HepG2 (cell line): ENCODE results near the gene CADPS.

Experiments
- CHCHD3 ChIP-seq: sonication (generic); formaldehyde crosslinking; IDR thresholded peaks from 2 replicates; pipeline ENCODE4 v1.8.0; 2022; ENCODE audit warnings: mild to moderate bottlenecking, missing genetic modification reagents, moderate library complexity
- CTCF ChIP-seq: sonication (generic); formaldehyde crosslinking; IDR thresholded peaks from 2 replicates; pipeline ENCODE4 v1.5.0; 2020; ENCODE audit warnings: mild to moderate bottlenecking, missing genetic modification reagents, moderate library complexity
- ETS1 ChIP-seq: sonication (generic); formaldehyde crosslinking; IDR thresholded peaks from 2 replicates; pipeline ENCODE4 v1.4.0; 2020; ENCODE audit warnings: missing genetic modification reagents
- FOXK2 ChIP-seq: fragments of 450-650 bp; IDR thresholded peaks from 2 replicates; pipeline ENCODE4 v1.6.1; 2016
- HDAC2 ChIP-seq: sonication (generic); formaldehyde crosslinking; IDR thresholded peaks from 2 replicates; pipeline ENCODE4 v1.4.0; 2020; ENCODE audit warnings: missing genetic modification reagents
- KDM3A ChIP-seq: IDR thresholded peaks from 2 replicates; pipeline ENCODE4 v1.6.1; 2018; ENCODE audit warnings: low read depth, missing compliant biosample characterization
- NFE2L1 ChIP-seq: sonication (generic); formaldehyde crosslinking; IDR thresholded peaks from 2 replicates; pipeline ENCODE4 v1.4.0; 2020; ENCODE audit warnings: missing genetic modification reagents, mild to moderate bottlenecking, borderline replicate concordance
- NR1H2 ChIP-seq: sonication (generic); formaldehyde crosslinking; IDR thresholded peaks from 2 replicates; pipeline ENCODE4 v1.8.1; 2022; ENCODE audit warnings: low read depth, missing genetic modification reagents, borderline replicate concordance
- PAF1 ChIP-seq: IDR thresholded peaks from 2 replicates; pipeline ENCODE4 v1.6.1; 2016; ENCODE audit warnings: missing genetic modification reagents, missing compliant biosample characterization
- SAFB2 ChIP-seq: sonication (generic); formaldehyde crosslinking; IDR thresholded peaks from 2 replicates; pipeline ENCODE4 v1.5.1; 2020; ENCODE audit warnings: missing genetic modification reagents, low read depth, mild to moderate bottlenecking, borderline replicate concordance
- SRF ChIP-seq: IDR thresholded peaks from 2 replicates; pipeline ENCODE4 v1.6.1; 2011; ENCODE audit warnings: mild to moderate bottlenecking, low read depth, low read length, moderate library complexity
- ZNF224 ChIP-seq: sonication (generic); formaldehyde crosslinking; IDR thresholded peaks from 2 replicates; pipeline ENCODE4 v1.5.0; 2020; ENCODE audit warnings: mild to moderate bottlenecking, missing genetic modification reagents
- ZNF335 ChIP-seq: sonication (generic); formaldehyde crosslinking; IDR thresholded peaks from 2 replicates; pipeline ENCODE4 v1.4.0; 2020; ENCODE audit warnings: missing genetic modification reagents
- TF ChIP-seq, protein P1 (sequence below): sonication (generic); formaldehyde crosslinking; IDR thresholded peaks from 2 replicates; pipeline ENCODE4 v1.4.0; 2020; ENCODE audit warnings: mild to moderate bottlenecking, missing genetic modification reagents, borderline replicate concordance

DNA sequence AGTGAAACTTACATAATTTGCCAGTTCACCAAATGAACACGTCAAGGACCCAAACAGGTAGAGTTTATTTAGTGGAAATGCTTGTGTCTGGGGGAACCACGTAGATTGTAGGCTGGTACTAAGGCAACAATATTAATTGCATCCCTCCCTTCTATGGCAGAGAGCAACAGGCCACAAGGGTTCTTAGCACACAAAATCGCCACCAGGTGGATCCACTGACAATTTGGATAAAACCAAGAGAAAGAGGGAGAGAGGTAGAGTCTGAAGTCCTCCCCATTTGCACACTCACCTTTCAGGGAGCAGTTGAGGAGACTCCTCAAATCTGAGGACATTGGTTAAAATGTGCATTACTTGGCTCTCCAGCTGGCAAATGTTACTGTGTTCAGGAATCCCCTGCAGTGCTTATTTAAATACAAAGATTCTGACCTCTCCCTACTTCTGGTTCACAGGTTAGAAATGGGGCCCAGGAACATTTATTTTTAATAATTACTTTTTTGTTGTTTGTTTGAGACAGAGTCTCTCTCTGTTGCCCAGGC, 320.9 kb downstream of the CADPS start:
- TF ChIP-seq ZNF335 (CRISPR knock-in tag) (no peak), NFE2L1 (CRISPR knock-in tag) (no peak), KDM3A (CRISPR knock-in tag) (no peak), NR1H2 (no peak), FOXK2 (no peak), HDAC2 (CRISPR knock-in tag) (no peak), SAFB2 (CRISPR knock-in tag) (no peak), PAF1 (CRISPR knock-in tag) (no peak), ETS1 (CRISPR knock-in tag) (no peak), SRF (no peak), ZNF224 (CRISPR knock-in tag) (no peak), CTCF (CRISPR knock-in tag) (no peak), CHCHD3 (CRISPR knock-in tag) (no peak)
- TF ChIP-seq, protein P1, sequence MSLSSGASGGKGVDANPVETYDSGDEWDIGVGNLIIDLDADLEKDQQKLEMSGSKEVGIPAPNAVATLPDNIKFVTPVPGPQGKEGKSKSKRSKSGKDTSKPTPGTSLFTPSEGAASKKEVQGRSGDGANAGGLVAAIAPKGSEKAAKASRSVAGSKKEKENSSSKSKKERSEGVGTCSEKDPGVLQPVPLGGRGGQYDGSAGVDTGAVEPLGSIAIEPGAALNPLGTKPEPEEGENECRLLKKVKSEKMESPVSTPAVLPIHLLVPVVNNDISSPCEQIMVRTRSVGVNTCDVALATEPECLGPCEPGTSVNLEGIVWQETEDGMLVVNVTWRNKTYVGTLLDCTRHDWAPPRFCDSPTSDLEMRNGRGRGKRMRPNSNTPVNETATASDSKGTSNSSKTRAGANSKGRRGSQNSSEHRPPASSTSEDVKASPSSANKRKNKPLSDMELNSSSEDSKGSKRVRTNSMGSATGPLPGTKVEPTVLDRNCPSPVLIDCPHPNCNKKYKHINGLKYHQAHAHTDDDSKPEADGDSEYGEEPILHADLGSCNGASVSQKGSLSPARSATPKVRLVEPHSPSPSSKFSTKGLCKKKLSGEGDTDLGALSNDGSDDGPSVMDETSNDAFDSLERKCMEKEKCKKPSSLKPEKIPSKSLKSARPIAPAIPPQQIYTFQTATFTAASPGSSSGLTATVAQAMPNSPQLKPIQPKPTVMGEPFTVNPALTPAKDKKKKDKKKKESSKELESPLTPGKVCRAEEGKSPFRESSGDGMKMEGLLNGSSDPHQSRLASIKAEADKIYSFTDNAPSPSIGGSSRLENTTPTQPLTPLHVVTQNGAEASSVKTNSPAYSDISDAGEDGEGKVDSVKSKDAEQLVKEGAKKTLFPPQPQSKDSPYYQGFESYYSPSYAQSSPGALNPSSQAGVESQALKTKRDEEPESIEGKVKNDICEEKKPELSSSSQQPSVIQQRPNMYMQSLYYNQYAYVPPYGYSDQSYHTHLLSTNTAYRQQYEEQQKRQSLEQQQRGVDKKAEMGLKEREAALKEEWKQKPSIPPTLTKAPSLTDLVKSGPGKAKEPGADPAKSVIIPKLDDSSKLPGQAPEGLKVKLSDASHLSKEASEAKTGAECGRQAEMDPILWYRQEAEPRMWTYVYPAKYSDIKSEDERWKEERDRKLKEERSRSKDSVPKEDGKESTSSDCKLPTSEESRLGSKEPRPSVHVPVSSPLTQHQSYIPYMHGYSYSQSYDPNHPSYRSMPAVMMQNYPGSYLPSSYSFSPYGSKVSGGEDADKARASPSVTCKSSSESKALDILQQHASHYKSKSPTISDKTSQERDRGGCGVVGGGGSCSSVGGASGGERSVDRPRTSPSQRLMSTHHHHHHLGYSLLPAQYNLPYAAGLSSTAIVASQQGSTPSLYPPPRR (CRISPR knock-in tag), result no peak
